Measurements from ENCODE around the gene HIC1.

The HIC1 gene

DNA sequence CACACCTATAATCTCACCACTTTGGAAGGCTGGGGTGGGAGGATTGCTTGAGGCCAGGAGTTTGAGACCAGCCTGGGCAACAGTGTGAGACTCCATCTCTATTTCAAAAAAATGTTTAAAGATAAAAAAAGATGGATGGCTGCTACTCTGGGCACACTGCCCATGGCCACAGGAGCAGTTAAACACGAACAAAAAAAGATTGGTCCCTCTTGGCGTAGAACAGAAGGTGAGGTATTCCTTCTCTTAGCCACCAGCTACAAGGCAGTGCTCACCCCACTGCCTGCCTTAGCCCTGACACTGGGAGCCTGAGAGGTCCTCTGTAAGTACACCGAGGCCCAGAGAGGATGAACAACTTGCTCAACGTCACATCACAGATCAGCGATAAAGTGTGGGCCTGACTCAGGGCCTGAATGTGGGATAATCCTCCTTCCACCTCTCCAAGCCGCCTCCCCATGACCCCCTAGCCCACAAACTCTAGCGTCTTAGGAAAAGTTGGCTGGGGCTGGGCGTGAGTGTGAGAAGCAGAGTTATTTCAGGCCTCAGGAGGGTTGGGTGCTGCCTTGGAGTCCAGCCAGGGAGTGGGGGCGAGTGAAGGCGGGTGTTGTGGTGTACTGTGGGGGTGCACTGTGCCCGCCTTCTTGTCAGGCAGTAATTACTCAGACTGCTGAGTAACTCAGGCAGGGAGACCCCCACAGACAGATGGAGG lies 27.2 kb upstream of the HIC1 start:
- H3K4me3 ChIP-seq (ENCODE audit: low read depth, low read length): no peak overlapping the region
- no peak for TF ChIP-seq CTCF (conservative IDR thresholded peaks at IDR 0.05; ENCODE audit: low read depth, low read length)
- no peak for DNase-seq (ENCODE audit: low read depth)

DNA sequence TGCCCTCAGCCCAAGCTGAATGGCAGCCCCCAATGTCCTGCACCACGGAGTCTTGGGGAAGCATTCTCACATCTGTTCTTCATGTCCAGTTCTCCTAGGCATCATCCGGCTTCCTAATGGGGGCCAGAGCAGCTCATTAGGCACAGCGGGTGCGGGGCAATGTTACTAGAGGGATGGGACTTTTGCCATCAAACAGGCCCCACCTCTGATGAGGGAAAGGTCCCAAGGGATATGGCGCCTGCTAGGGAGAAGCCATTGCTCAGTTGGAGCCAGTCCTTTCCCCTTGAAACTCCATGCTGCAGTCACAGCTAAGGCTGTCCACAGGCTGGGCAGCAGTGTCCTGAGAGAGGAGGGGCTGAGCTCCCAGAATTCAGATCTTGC lies 26.7 kb upstream of the HIC1 start:
- no peak for TF ChIP-seq CTCF (conservative IDR thresholded peaks at IDR 0.05; ENCODE audit: low read depth, low read length)
- H3K4me3 ChIP-seq (ENCODE audit: low read depth, low read length): no peak overlapping the region
- DNase-seq (ENCODE audit: low read depth): no peak

DNA sequence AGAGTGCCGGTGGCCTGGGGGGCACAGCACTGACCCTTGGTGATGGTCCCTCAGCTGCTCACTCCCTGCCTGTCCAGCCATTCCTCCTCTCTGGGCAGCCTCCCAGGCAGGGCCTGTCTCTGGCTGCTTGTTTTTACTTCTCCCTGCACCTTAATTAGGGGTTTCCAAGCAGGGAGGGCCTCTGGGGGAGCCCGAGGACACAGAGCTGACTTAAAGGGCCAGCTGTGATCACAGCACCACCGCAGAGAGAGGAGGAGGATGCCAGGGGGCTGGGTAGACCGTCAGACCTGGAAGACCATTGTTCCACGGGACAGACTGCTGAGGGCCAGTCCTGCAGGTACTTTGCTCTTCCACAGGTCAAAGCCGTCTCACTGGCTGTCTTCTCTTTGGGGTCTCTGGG lies 26.2 kb upstream of the HIC1 start:
- no peak overlapping the region for H3K4me3 ChIP-seq (ENCODE audit: low read depth, low read length)
- DNase-seq (ENCODE audit: low read depth): no peak
- peak; percentile 13 for TF ChIP-seq CTCF (conservative IDR thresholded peaks at IDR 0.05; ENCODE audit: low read depth, low read length)

DNA sequence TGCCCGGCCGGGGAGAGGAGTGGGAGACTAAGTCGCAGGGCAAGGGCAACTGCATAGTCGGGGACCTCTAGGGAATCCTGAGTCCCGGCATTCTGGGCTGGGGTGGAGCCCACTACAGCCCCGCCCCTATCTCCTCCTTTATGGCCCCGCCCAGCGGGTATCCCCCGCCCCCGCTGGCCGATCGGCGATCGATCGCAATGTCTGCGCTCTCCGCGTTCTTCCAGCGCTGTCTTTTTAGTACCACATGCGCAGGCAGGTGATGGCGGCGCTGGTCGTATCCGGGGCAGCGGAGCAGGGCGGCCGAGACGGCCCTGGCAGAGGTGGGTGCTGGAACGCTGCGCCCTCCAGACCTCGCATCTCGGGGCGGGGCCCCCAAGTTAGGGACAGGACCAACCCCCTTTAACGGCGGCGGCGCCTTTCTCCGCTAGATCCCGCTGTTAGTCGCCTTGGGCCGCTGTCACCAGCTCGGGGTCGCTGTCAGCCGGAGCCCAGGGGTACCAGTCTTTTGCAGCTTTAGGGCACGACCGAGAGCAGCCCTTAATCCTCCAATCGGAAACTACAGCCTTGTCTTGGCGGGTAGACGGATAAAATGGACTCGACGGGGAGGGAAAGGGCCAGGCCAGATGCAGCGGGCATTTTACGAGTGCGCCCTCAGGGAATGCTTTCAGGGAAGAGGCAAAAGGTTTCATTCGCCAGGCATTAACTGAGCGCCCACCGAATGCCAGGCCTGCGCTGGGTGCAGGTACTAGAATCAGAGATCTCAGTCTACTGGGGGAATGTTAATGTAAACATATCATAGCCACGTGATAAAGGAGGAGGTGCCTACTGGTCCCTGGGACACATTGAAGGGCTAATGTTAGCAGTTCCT lies 24.8 kb upstream of the HIC1 start, which contains the start of gene DPH1:
Gene DPH1 (plus strand): TSS at position 243 of the 868 bp plus-strand sequence. CDS start 17 bp downstream, at position 260.
- peak; percentile 96 for DNase-seq (ENCODE audit: low read depth)
- peak within 1 kb of the TSS; percentile 100 for H3K4me3 ChIP-seq (ENCODE audit: low read depth, low read length)
- TF ChIP-seq CTCF (conservative IDR thresholded peaks at IDR 0.05; ENCODE audit: low read depth, low read length): no peak

- peak overlapping the region; percentile 100 for H3K4me3 ChIP-seq (ENCODE audit: low read depth, low read length)
- DNase-seq (ENCODE audit: low read depth): no peak
- peak; percentile 83 for TF ChIP-seq CTCF (conservative IDR thresholded peaks at IDR 0.05; ENCODE audit: low read depth, low read length)
These were observed 24.1 kb upstream of the HIC1 start for GRCh38 chr17:2030779-2031163.

DNA sequence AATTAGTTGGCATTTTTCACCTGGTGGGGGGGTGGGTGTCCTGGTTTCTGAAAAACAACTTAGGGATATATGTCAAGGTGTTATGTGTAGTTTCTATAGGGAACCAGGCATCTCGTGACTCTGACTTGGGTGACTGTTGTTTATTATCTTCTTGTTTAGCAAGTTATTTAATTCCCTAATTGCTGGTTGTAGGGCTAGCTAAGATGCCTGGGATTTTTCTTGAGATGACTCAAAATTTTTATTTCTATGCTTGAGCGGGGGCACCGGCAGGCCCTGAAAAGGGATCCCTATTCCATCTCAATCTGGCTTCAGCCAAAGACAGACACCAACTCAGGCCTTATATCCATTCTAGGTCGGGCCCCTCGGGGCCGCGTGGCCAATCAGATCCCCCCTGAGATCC lies 21.8 kb upstream of the HIC1 start:
- no peak for TF ChIP-seq CTCF (conservative IDR thresholded peaks at IDR 0.05; ENCODE audit: low read depth, low read length)
- H3K4me3 ChIP-seq (ENCODE audit: low read depth, low read length): no peak overlapping the region
- DNase-seq (ENCODE audit: low read depth): no peak

Data from choroid plexus epithelial cell (primary cell).